ENCODE results near the gene SLC9A9.
"Not testable (repeated sequence)": the region's sequence is repeated elsewhere in the genome, so short reads cannot be mapped to it uniquely, and the experiment has no call there.

The SLC9A9 gene

GRCh38 chr3:143443851-143444331, 404.4 kb downstream of the SLC9A9 start:
- TF ChIP-seq GATA1 (IDR thresholded peaks at IDR 0.05; ENCODE audit: low read depth, low read length): no peak
- TF ChIP-seq POLR2A (IDR thresholded peaks at IDR 0.05; ENCODE audit: low read length): no peak
- DNase-seq: peak in 1 of 2 experiments; percentile 14

- no peak for DNase-seq
- TF ChIP-seq GATA1 (IDR thresholded peaks at IDR 0.05; ENCODE audit: low read depth, low read length): no peak
- TF ChIP-seq POLR2A (IDR thresholded peaks at IDR 0.05; ENCODE audit: low read length): no peak
Observed at GRCh38 chr3:143442814-143443447, 405.3 kb downstream of the SLC9A9 start.

GRCh38 chr3:143441516-143442171, 406.6 kb downstream of the SLC9A9 start:
- TF ChIP-seq POLR2A (IDR thresholded peaks at IDR 0.05; ENCODE audit: low read length): no peak
- no peak for TF ChIP-seq GATA1 (IDR thresholded peaks at IDR 0.05; ENCODE audit: low read depth, low read length)
- no peak for DNase-seq

- no peak for DNase-seq
- TF ChIP-seq POLR2A (IDR thresholded peaks at IDR 0.05; ENCODE audit: low read length): no peak
- TF ChIP-seq GATA1 (IDR thresholded peaks at IDR 0.05; ENCODE audit: low read depth, low read length): no peak
Observed at GRCh38 chr3:143439817-143440216, 408.5 kb downstream of the SLC9A9 start.

GRCh38 chr3:143437405-143437804, 410.9 kb downstream of the SLC9A9 start:
- DNase-seq: no peak
- TF ChIP-seq GATA1 (IDR thresholded peaks at IDR 0.05; ENCODE audit: low read depth, low read length) (no peak), POLR2A (IDR thresholded peaks at IDR 0.05; ENCODE audit: low read length) (no peak)

GRCh38 chr3:143436231-143436930, 411.9 kb downstream of the SLC9A9 start:
- DNase-seq: no peak
- TF ChIP-seq GATA1 (IDR thresholded peaks at IDR 0.05; ENCODE audit: low read depth, low read length) (no peak), POLR2A (IDR thresholded peaks at IDR 0.05; ENCODE audit: low read length) (no peak)

GRCh38 chr3:143433787-143434378, 414.4 kb downstream of the SLC9A9 start:
- TF ChIP-seq POLR2A (IDR thresholded peaks at IDR 0.05; ENCODE audit: low read length): no peak
- peak; percentile 50 to 56 for DNase-seq

GRCh38 chr3:143431298-143431697, 417.0 kb downstream of the SLC9A9 start:
- DNase-seq: not testable (repeated sequence)

- no peak for DNase-seq
- TF ChIP-seq POLR2A (IDR thresholded peaks at IDR 0.05; ENCODE audit: low read length) (no peak), GATA1 (IDR thresholded peaks at IDR 0.05; ENCODE audit: low read depth, low read length) (no peak)
Observed at GRCh38 chr3:143430568-143430967, 417.7 kb downstream of the SLC9A9 start.

GRCh38 chr3:143429628-143430514, 418.4 kb downstream of the SLC9A9 start:
- peak in 1 of 2 experiments; percentile 17 for DNase-seq

GRCh38 chr3:143428294-143428693, 420.0 kb downstream of the SLC9A9 start:
- TF ChIP-seq GATA1 (IDR thresholded peaks at IDR 0.05; ENCODE audit: low read depth, low read length) (no peak), POLR2A (IDR thresholded peaks at IDR 0.05; ENCODE audit: low read length) (no peak)
- DNase-seq: no peak

More at GRCh38 chr3:143429628-143430514, 418.4 kb downstream of the SLC9A9 start:
- TF ChIP-seq GATA1 (IDR thresholded peaks at IDR 0.05; ENCODE audit: low read depth, low read length) (no peak), POLR2A (IDR thresholded peaks at IDR 0.05; ENCODE audit: low read length) (no peak)

- TF ChIP-seq POLR2A (IDR thresholded peaks at IDR 0.05; ENCODE audit: low read length): no peak
- no peak for TF ChIP-seq GATA1 (IDR thresholded peaks at IDR 0.05; ENCODE audit: low read depth, low read length)
- no peak for DNase-seq
Observed at GRCh38 chr3:143427631-143428030, 420.6 kb downstream of the SLC9A9 start.

GRCh38 chr3:143424874-143425273, 423.4 kb downstream of the SLC9A9 start:
- TF ChIP-seq POLR2A (IDR thresholded peaks at IDR 0.05; ENCODE audit: low read length): no peak
- no peak for TF ChIP-seq GATA1 (IDR thresholded peaks at IDR 0.05; ENCODE audit: low read depth, low read length)
- DNase-seq: no peak
